Kasumi-1 (cell line): ENCODE data around the gene SS18.

ENCODE experiments used
- DNase-seq, 2 experiments: peaks; one replicate each; lab custom pipeline; 2025; lab: John Stamatoyannopoulos, UW

The SS18 gene

GRCh38 chr18:26071725-26072124 is 18.7 kb downstream of the SS18 start:
- no peak for DNase-seq

- no peak for DNase-seq
Observed at GRCh38 chr18:26071020-26071419, 19.4 kb downstream of the SS18 start.

- DNase-seq = no peak
Observed at GRCh38 chr18:26059357-26059756, 31.1 kb downstream of the SS18 start.

- no peak for DNase-seq
Observed at GRCh38 chr18:26057344-26057773, 33.1 kb downstream of the SS18 start.

- no peak for DNase-seq
Observed at GRCh38 chr18:26056291-26056690, 34.1 kb downstream of the SS18 start.

- no peak for DNase-seq
Observed at GRCh38 chr18:26052505-26052904, 37.9 kb downstream of the SS18 start.

- DNase-seq = peak in 1 of 2 experiments; percentile 9
Observed at GRCh38 chr18:26051843-26052242, 38.6 kb downstream of the SS18 start.

- no peak for DNase-seq
Observed at GRCh38 chr18:26046419-26047077, 43.9 kb downstream of the SS18 start.

- no peak for DNase-seq
Observed at GRCh38 chr18:26044807-26045206, 45.6 kb downstream of the SS18 start.

- no peak for DNase-seq
Observed at GRCh38 chr18:26040051-26040656, 50.3 kb downstream of the SS18 start.

GRCh38 chr18:26039203-26039602 is 51.2 kb downstream of the SS18 start:
- no peak for DNase-seq

GRCh38 chr18:26036635-26037034 is 53.8 kb downstream of the SS18 start:
- DNase-seq = no peak

GRCh38 chr18:26034850-26035497 is 55.4 kb downstream of the SS18 start:
- DNase-seq = no peak

GRCh38 chr18:26022585-26022984 is 67.8 kb downstream of the SS18 start:
- no peak for DNase-seq

GRCh38 chr18:26021061-26021754 is 69.2 kb downstream of the SS18 start:
- DNase-seq = no peak

- DNase-seq = peak in 1 of 2 experiments; percentile 27
Observed at GRCh38 chr18:26017929-26018328, 72.5 kb downstream of the SS18 start.

GRCh38 chr18:26014462-26014861 is 76.0 kb downstream of the SS18 start:
- no peak for DNase-seq

GRCh38 chr18:26008619-26009018 is 81.8 kb downstream of the SS18 start:
- no peak for DNase-seq

- no peak for DNase-seq
Observed at GRCh38 chr18:26008096-26008495, 82.3 kb downstream of the SS18 start.

- DNase-seq = peak in 1 of 2 experiments; percentile 14
Observed at GRCh38 chr18:26005950-26006349, 84.5 kb downstream of the SS18 start.

- DNase-seq = no peak
Observed at GRCh38 chr18:26004832-26005231, 85.6 kb downstream of the SS18 start.

GRCh38 chr18:26003817-26004216 is 86.6 kb downstream of the SS18 start:
- DNase-seq = no peak

GRCh38 chr18:26003356-26003755 is 87.1 kb downstream of the SS18 start:
- DNase-seq = no peak
